Parathyroid adenoma (tissue), 2 donors: ENCODE measurements around the gene RASEF.

Experiments used
- H2AFZ ChIP-seq: fragments of 300-600 bp; sonication (generic); one replicate; pipeline ENCODE4 v1.7.0; 2017; ENCODE audit warnings: antibody characterized with exemption, mild to moderate bottlenecking
- H3K27ac ChIP-seq: fragments of 300-600 bp; sonication (generic); one replicate; pipeline ENCODE4 v1.7.0; 2017
- H3K27me3 ChIP-seq: fragments of 300-600 bp; sonication (generic); one replicate; pipeline ENCODE4 v1.7.0; 2017; ENCODE audit warnings: low read length; ENCODE audit not compliant: control insufficient read depth, insufficient read depth
- H3K36me3 ChIP-seq: fragments of 300-600 bp; sonication (generic); one replicate; pipeline ENCODE4 v1.7.0; 2017; ENCODE audit warnings: low read length; ENCODE audit not compliant: control insufficient read depth, insufficient read depth
- H3K4me1 ChIP-seq: fragments of 300-600 bp; sonication (generic); one replicate; pipeline ENCODE4 v1.7.0; 2017; ENCODE audit warnings: control low read depth
- H3K4me2 ChIP-seq: fragments of 300-600 bp; sonication (generic); one replicate; pipeline ENCODE4 v1.7.0; 2017; ENCODE audit warnings: low read length
- H3K4me3 ChIP-seq: fragments of 300-600 bp; sonication (generic); one replicate; pipeline ENCODE4 v1.7.0; 2017; ENCODE audit warnings: low read depth, low read length
- H3K79me2 ChIP-seq: fragments of 300-600 bp; sonication (generic); one replicate; pipeline ENCODE4 v1.7.0; 2017; ENCODE audit warnings: control low read depth
- H3K9ac ChIP-seq: fragments of 300-600 bp; sonication (generic); one replicate; pipeline ENCODE4 v1.7.0; 2017; ENCODE audit warnings: mild to moderate bottlenecking
- H3K9me3 ChIP-seq: fragments of 300-600 bp; sonication (generic); one replicate; pipeline ENCODE4 v1.7.0; 2017; ENCODE audit warnings: low read length; ENCODE audit not compliant: control insufficient read depth
- TF ChIP-seq, protein P1 (sequence below): fragments of 300-600 bp; sonication (generic); IDR thresholded peaks from one replicate; pipeline ENCODE4 v1.7.0; 2017; ENCODE audit warnings: antibody characterized with exemption, mild to moderate bottlenecking
- donor health status: primary hyperparathyroidism.

RASEF gene

DNA sequence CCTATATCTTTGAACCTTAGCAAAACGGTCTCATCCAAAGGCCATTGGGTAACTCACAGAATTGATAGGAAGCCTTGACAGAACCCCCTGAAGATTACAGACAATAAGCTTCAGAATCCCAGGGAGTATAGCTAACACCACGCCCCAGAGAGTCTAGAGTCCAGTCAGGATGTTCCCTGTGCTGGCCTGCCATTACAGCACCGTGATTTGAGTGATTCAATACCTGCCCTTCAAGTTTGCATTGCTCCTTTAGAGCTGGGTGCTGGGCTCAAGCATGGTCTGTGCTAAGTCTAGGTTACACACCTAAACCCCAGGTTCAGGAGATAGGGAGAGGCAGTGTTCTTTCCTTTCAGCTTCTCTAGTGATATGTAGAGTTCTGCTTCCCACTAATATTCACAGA, 90.5 kb downstream of the RASEF start:
- no peak overlapping the region for H3K4me2 ChIP-seq
- no peaks in the 10 kb centered on the region for H3K4me1 ChIP-seq
- no peaks in the 10 kb centered on the region for H3K27me3 ChIP-seq
- TF ChIP-seq, protein P1, sequence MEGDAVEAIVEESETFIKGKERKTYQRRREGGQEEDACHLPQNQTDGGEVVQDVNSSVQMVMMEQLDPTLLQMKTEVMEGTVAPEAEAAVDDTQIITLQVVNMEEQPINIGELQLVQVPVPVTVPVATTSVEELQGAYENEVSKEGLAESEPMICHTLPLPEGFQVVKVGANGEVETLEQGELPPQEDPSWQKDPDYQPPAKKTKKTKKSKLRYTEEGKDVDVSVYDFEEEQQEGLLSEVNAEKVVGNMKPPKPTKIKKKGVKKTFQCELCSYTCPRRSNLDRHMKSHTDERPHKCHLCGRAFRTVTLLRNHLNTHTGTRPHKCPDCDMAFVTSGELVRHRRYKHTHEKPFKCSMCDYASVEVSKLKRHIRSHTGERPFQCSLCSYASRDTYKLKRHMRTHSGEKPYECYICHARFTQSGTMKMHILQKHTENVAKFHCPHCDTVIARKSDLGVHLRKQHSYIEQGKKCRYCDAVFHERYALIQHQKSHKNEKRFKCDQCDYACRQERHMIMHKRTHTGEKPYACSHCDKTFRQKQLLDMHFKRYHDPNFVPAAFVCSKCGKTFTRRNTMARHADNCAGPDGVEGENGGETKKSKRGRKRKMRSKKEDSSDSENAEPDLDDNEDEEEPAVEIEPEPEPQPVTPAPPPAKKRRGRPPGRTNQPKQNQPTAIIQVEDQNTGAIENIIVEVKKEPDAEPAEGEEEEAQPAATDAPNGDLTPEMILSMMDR: no peak
- no peaks in the 10 kb centered on the region for H3K9me3 ChIP-seq
- no peak overlapping the region for H3K9ac ChIP-seq
- no peaks in the 10 kb centered on the region for H3K79me2 ChIP-seq
- no peak overlapping the region for H2AFZ ChIP-seq
- no peak overlapping the region for H3K4me3 ChIP-seq
- H3K36me3 ChIP-seq: no peaks in the 10 kb centered on the region
- H3K27ac ChIP-seq: no peak overlapping the region

DNA sequence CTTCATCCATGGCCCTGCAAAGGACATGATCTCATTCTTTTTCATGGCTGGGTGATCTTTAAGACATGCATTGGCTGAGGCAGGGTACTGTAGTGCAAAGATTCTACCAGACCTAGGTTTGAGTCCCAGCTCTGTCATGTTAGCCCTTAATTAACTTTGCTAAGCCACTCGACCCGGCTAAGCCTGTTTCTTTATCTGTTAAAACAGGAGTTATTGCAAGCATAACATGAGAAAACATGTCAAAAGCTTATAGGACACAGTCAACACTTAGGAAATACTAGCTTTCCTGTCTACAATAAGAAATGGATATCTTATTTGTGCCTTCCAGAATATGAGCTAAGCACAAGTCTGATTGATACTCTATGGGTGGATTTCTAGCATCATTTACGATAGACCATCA, 92.6 kb downstream of the RASEF start:
- Histone ChIP-seq H3K36me3 (no peaks in the 10 kb centered on the region), H2AFZ (no peak overlapping the region), H3K27me3 (no peaks in the 10 kb centered on the region), H3K9me3 (no peaks in the 10 kb centered on the region), H3K79me2 (no peaks in the 10 kb centered on the region), H3K4me3 (no peak overlapping the region), H3K4me1 (no peaks in the 10 kb centered on the region), H3K4me2 (no peak overlapping the region), H3K27ac (no peak overlapping the region), H3K9ac (no peak overlapping the region)
- TF ChIP-seq, protein P1: no peak

DNA sequence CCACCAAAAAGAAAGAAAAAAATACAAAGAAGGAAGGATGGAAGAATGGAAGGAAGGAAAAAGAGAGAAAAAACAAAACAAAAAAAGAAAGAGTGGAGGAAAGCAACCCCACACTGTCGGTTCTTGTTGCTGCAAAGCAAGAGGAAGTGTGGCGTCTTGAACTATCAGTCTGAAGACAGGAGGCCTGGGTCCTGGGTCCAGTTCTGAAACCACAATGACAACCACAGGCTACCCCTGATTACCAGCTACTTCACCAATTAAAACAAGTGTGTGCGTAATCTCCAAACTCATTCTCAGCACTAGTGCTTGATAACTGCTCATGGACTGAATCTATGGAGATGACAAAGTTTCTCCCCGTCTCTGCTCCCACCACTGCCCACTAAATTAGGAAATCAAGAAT, 93.7 kb downstream of the RASEF start:
- Histone ChIP-seq H3K4me2 (no peak overlapping the region), H3K27ac (no peak overlapping the region), H3K79me2 (no peaks in the 10 kb centered on the region), H3K9ac (no peak overlapping the region), H3K4me1 (no peaks in the 10 kb centered on the region), H3K9me3 (no peaks in the 10 kb centered on the region), H3K4me3 (no peak overlapping the region), H3K27me3 (no peaks in the 10 kb centered on the region), H2AFZ (no peak overlapping the region), H3K36me3 (no peaks in the 10 kb centered on the region)
- TF ChIP-seq, protein P1: no peak

DNA sequence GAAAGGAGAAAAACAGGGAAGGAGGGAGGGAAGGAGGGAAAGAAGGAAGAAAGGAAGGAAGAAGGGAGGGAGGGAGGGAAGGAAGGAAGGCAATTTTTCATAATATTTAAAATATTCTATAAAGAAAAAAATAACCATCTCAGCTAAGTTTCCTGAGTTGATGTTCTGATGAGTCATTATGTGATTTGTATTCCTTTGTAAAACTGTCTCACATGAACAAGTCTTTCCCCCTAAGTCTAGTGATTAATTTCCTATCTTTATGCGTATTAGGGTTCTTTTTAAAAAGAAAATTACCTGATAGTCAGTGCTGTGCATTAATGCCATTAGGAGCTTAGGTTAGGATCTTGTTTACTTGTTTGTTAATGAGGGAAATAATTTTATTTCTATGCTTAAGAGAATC, 94.1 kb downstream of the RASEF start:
- no peak overlapping the region for H3K4me2 ChIP-seq
- no peak overlapping the region for H3K4me3 ChIP-seq
- no peak overlapping the region for H3K9ac ChIP-seq

DNA sequence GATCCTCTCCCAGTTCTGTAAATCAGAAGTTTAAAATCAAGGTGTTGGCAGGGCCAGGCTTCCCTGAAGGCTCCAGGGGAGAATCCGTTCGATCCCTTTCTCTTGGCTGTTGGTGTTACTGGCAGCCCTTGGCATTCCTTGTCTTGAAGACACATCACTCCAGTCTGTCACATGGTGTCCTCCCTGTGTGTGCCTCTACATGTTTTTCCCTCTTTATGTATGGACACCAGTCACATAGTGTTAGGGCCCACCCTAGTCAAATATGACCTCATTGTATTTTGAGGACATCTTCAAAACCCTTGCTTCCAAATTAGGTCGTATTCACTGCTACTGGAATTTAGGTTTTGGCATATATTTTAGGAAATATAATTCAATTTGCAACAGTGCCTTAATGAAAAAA, 94.6 kb downstream of the RASEF start:
- Histone ChIP-seq H3K4me3 (no peak overlapping the region), H3K4me2 (no peak overlapping the region), H3K79me2 (no peaks in the 10 kb centered on the region), H2AFZ (no peak overlapping the region), H3K36me3 (no peaks in the 10 kb centered on the region), H3K9ac (no peak overlapping the region), H3K27me3 (no peaks in the 10 kb centered on the region), H3K27ac (no peak overlapping the region), H3K9me3 (no peaks in the 10 kb centered on the region), H3K4me1 (no peaks in the 10 kb centered on the region)
- TF ChIP-seq, protein P1: no peak

More for the DNA sequence above, 94.1 kb downstream of the RASEF start:
- Histone ChIP-seq H3K27ac (no peak overlapping the region), H3K27me3 (no peaks in the 10 kb centered on the region), H3K4me1 (no peaks in the 10 kb centered on the region), H3K79me2 (no peaks in the 10 kb centered on the region), H3K36me3 (no peaks in the 10 kb centered on the region), H2AFZ (no peak overlapping the region), H3K9me3 (no peaks in the 10 kb centered on the region)
- TF ChIP-seq, protein P1: no peak
